ENCODE results near the gene HDAC4.

Gene HDAC4

DNA sequence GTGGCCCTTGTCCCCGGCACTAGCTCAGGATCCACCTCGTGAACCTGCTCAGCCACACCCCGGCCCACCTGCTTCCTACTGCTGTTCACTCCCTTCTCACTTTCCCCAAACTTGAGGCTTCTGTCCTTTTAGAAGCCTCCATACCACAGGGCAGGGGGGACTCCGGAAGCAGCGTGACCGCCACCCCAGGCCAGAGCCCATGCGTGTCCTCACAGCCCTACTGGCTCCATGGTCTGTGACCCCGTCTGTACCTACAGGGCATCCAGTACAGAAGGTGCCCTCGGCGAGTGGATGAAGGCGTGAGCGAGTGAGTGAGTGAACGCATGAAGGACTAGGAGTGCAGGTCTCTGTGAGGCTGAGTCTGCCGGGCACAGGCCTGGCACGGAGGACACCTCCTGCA lies 299.7 kb downstream of the HDAC4 start:
- Histone ChIP-seq H3K9me2 (replicated peaks; ENCODE audit: insufficient read depth, low read length) (no peaks in the 10 kb centered on the region), H3K79me2 (ENCODE audit: insufficient read depth, low read length) (no peaks in the 10 kb centered on the region), H3K27ac (ENCODE audit: low read depth, low read length) (no peak overlapping the region), H3K27me3 (ENCODE audit: low read length) (no peaks in the 10 kb centered on the region), H3K4me2 (ENCODE audit: low read depth, low read length, poor library complexity, severe bottlenecking) (no peak overlapping the region), H3K36me3 (ENCODE audit: low read length) (no peaks in the 10 kb centered on the region), H3K9ac (ENCODE audit: low read length) (no peak overlapping the region), H3F3A (ENCODE audit: insufficient read depth) (no peaks in the 10 kb centered on the region), H3K4me3 (ENCODE audit: insufficient read depth, low read length, poor library complexity, severe bottlenecking) (no peak overlapping the region), H2AFZ (ENCODE audit: low read depth, low read length, severe bottlenecking) (no peak overlapping the region), H3K9me3 (ENCODE audit: insufficient read depth, low read length) (no peaks in the 10 kb centered on the region), H4K20me1 (ENCODE audit: low read depth, low read length) (no peaks in the 10 kb centered on the region)
- TF ChIP-seq, protein P1, sequence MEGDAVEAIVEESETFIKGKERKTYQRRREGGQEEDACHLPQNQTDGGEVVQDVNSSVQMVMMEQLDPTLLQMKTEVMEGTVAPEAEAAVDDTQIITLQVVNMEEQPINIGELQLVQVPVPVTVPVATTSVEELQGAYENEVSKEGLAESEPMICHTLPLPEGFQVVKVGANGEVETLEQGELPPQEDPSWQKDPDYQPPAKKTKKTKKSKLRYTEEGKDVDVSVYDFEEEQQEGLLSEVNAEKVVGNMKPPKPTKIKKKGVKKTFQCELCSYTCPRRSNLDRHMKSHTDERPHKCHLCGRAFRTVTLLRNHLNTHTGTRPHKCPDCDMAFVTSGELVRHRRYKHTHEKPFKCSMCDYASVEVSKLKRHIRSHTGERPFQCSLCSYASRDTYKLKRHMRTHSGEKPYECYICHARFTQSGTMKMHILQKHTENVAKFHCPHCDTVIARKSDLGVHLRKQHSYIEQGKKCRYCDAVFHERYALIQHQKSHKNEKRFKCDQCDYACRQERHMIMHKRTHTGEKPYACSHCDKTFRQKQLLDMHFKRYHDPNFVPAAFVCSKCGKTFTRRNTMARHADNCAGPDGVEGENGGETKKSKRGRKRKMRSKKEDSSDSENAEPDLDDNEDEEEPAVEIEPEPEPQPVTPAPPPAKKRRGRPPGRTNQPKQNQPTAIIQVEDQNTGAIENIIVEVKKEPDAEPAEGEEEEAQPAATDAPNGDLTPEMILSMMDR (IDR thresholded peaks at IDR 0.05; ENCODE audit: insufficient read depth, low read length, poor library complexity, severe bottlenecking): no peak
- no peak for TF ChIP-seq EZH2phosphoT487 (conservative IDR thresholded peaks at IDR 0.05; ENCODE audit: low read length)

DNA sequence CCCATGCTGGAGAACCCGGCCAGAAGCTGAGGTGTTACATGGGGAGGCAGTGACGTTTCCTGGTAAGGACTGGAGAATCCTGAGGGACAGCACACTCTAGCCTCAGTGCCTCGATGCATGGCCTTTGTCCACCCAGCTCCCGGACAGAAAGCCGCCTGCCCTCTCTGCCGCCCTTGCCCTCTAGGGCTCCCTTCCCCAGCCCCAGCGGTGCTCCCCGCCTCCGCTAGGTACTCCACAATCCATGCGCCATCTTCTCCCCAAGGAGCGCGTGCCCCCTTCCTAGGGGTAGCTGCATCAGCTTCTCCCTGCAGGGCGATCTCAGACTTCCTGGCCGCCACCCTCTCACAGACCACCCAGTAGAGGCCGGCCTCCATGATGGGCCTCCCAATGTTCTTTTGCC lies 301.3 kb downstream of the HDAC4 start:
- Histone ChIP-seq H3K36me3 (ENCODE audit: low read length) (no peaks in the 10 kb centered on the region), H3K27ac (ENCODE audit: low read depth, low read length) (no peak overlapping the region), H3K9me2 (replicated peaks; ENCODE audit: insufficient read depth, low read length) (no peaks in the 10 kb centered on the region), H3F3A (ENCODE audit: insufficient read depth) (no peaks in the 10 kb centered on the region), H4K20me1 (ENCODE audit: low read depth, low read length) (no peaks in the 10 kb centered on the region), H2AFZ (ENCODE audit: low read depth, low read length, severe bottlenecking) (no peak overlapping the region), H3K4me2 (ENCODE audit: low read depth, low read length, poor library complexity, severe bottlenecking) (no peak overlapping the region), H3K9ac (ENCODE audit: low read length) (no peak overlapping the region), H3K79me2 (ENCODE audit: insufficient read depth, low read length) (no peaks in the 10 kb centered on the region), H3K9me3 (ENCODE audit: insufficient read depth, low read length) (no peaks in the 10 kb centered on the region), H3K4me3 (ENCODE audit: insufficient read depth, low read length, poor library complexity, severe bottlenecking) (no peak overlapping the region), H3K27me3 (ENCODE audit: low read length) (no peaks in the 10 kb centered on the region)
- no peak for TF ChIP-seq EZH2phosphoT487 (conservative IDR thresholded peaks at IDR 0.05; ENCODE audit: low read length)
- TF ChIP-seq, protein P1 (IDR thresholded peaks at IDR 0.05; ENCODE audit: insufficient read depth, low read length, poor library complexity, severe bottlenecking): no peak

DNA sequence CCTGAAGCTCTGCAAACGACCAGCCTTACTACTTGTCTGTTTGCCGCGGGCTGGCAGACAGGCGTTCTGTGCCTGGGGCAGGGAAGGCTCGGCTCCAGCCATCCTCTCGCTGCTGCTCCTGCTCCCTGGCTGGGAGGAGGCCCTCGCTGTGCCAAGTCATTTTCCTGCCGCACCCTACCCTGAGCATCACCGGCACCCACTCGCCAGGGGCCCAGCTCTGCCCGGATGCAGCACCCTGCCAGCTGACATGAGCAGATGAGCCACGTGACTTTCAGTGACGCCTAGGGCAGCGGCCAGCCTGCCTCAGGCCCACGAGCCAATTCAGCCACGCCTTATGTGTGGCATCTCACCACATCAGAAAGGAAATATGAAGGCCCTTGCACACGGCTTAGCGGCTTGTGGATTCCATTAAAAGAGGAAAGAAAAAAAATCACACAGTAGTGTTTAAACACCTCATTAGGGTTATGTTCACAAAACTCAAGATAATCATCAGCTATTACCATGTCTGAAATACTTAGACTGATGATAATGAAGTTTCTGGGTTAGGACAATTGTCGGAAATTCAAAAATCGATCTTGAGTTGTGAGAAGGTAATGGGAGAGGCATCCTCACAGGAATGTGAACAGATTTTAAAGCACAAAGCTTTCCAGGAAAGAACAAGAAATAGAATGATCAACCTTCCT lies 302.4 kb downstream of the HDAC4 start:
- Histone ChIP-seq H3K27me3 (ENCODE audit: low read length) (no peaks in the 10 kb centered on the region), H3K27ac (ENCODE audit: low read depth, low read length) (no peak overlapping the region), H3K9me2 (replicated peaks; ENCODE audit: insufficient read depth, low read length) (no peaks in the 10 kb centered on the region), H3K79me2 (ENCODE audit: insufficient read depth, low read length) (no peaks in the 10 kb centered on the region), H3K4me3 (ENCODE audit: insufficient read depth, low read length, poor library complexity, severe bottlenecking) (no peak overlapping the region), H3K36me3 (ENCODE audit: low read length) (no peaks in the 10 kb centered on the region), H3K9me3 (ENCODE audit: insufficient read depth, low read length) (no peaks in the 10 kb centered on the region), H3K9ac (ENCODE audit: low read length) (no peak overlapping the region), H3K4me2 (ENCODE audit: low read depth, low read length, poor library complexity, severe bottlenecking) (no peak overlapping the region), H3F3A (ENCODE audit: insufficient read depth) (no peaks in the 10 kb centered on the region), H2AFZ (ENCODE audit: low read depth, low read length, severe bottlenecking) (no peak overlapping the region), H4K20me1 (ENCODE audit: low read depth, low read length) (no peaks in the 10 kb centered on the region)
- TF ChIP-seq, protein P1 (IDR thresholded peaks at IDR 0.05; ENCODE audit: insufficient read depth, low read length, poor library complexity, severe bottlenecking): no peak
- TF ChIP-seq EZH2phosphoT487 (conservative IDR thresholded peaks at IDR 0.05; ENCODE audit: low read length): no peak
